GM18519 (cell line): Measurements from ENCODE around the gene EGFLAM.

Experiments
- ATAC-seq: cut with Tn5 transposase; IDR thresholded peaks from one replicate; pipeline ENCODE4 v1.9.1; 2021; ENCODE audit warnings: mild to moderate bottlenecking, moderate library complexity; ENCODE audit not compliant: unreplicated experiment, low FRiP score

EGFLAM gene

GRCh38 chr5:38258319-38259061, at the start of gene EGFLAM:
TSS of gene EGFLAM (plus strand) at chr5:38258559. CDS start at chr5:38258755, 196 bp downstream.
- no peak for ATAC-seq

- no peak for ATAC-seq
Observed at GRCh38 chr5:38208782-38209378, 49.5 kb upstream of the EGFLAM start.

- ATAC-seq = no peak
Observed at GRCh38 chr5:38210676-38211353, 47.5 kb upstream of the EGFLAM start.

- no peak for ATAC-seq
Observed at GRCh38 chr5:38211354-38211710, 47.0 kb upstream of the EGFLAM start.

- no peak for ATAC-seq
Observed at GRCh38 chr5:38212307-38212706, 46.1 kb upstream of the EGFLAM start.

GRCh38 chr5:38226091-38226490, 32.3 kb upstream of the EGFLAM start:
- no peak for ATAC-seq

GRCh38 chr5:38228914-38229313, 29.4 kb upstream of the EGFLAM start:
- no peak for ATAC-seq

- no peak for ATAC-seq
Observed at GRCh38 chr5:38234737-38235136, 23.6 kb upstream of the EGFLAM start.

GRCh38 chr5:38237681-38238080, 20.7 kb upstream of the EGFLAM start:
- no peak for ATAC-seq

GRCh38 chr5:38240212-38240611, 18.1 kb upstream of the EGFLAM start:
- no peak for ATAC-seq

GRCh38 chr5:38241655-38242054, 16.7 kb upstream of the EGFLAM start:
- ATAC-seq = no peak

- ATAC-seq = no peak
Observed at GRCh38 chr5:38245307-38245706, 13.1 kb upstream of the EGFLAM start.

- ATAC-seq = no peak
Observed at GRCh38 chr5:38249301-38249700, 9.1 kb upstream of the EGFLAM start.

- no peak for ATAC-seq
Observed at GRCh38 chr5:38249812-38250211, 8.5 kb upstream of the EGFLAM start.

GRCh38 chr5:38250763-38251448, 7.5 kb upstream of the EGFLAM start:
- no peak for ATAC-seq

GRCh38 chr5:38253759-38254158, 4.6 kb upstream of the EGFLAM start:
- ATAC-seq = no peak

GRCh38 chr5:38257308-38258041, 884 bp upstream of the EGFLAM start:
- ATAC-seq = no peak

GRCh38 chr5:38258042-38258318, 379 bp upstream of the EGFLAM start:
- ATAC-seq = no peak

- ATAC-seq = no peak
Observed at GRCh38 chr5:38259062-38259808, 876 bp downstream of the EGFLAM start.

GRCh38 chr5:38259809-38260160, 1.4 kb downstream of the EGFLAM start:
- no peak for ATAC-seq
